Liver (tissue), 9 donors: ENCODE results near the gene LARP7. TPM values are rescaled to one million over a fixed set of nuclear protein-coding genes. Genes with fewer than 3 reads are reported as not detected.

Experiments
- DNase-seq: peaks from one replicate; pipeline ENCODE4 v3.0.0-alpha.2; 2017; ENCODE audit warnings: low spot score
- H3K27ac ChIP-seq, 2 donors: one replicate each; pipeline ENCODE4 v1.7.0; 2013; ENCODE audit warnings: inconsistent platforms in 2 of 2, low read length in 2 of 2, control low read depth in 1 of 2, low read depth in 1 of 2, mild to moderate bottlenecking in 1 of 2
- H3K27me3 ChIP-seq, 4 donors: one replicate each; pipeline versions ENCODE4 v1.6.1 to v1.7.0; 2013; ENCODE audit warnings: low read length in 3 of 4, inconsistent platforms in 1 of 4, mild to moderate bottlenecking in 1 of 4, moderate library complexity in 1 of 4; ENCODE audit not compliant: control insufficient read depth in 4 of 4, insufficient read depth in 4 of 4
- H3K36me3 ChIP-seq, 4 donors: one replicate each; pipeline versions ENCODE4 v1.6.1 to v1.7.0; 2013; ENCODE audit warnings: low read length in 3 of 4, mild to moderate bottlenecking in 3 of 4, low read depth in 1 of 4, moderate library complexity in 1 of 4; ENCODE audit not compliant: control insufficient read depth in 4 of 4, insufficient read depth in 3 of 4
- H3K4me1 ChIP-seq, 4 donors: one replicate each; pipeline versions ENCODE4 v1.6.1 to v1.7.0; 2013; ENCODE audit warnings: low read length in 3 of 4, mild to moderate bottlenecking in 3 of 4, moderate library complexity in 1 of 4; ENCODE audit not compliant: control insufficient read depth in 4 of 4, insufficient read depth in 4 of 4
- H3K4me3 ChIP-seq, 3 donors: one replicate each; pipeline versions ENCODE4 v1.6.1 to v1.7.0; 2013; ENCODE audit warnings: low read length in 3 of 3, control low read depth in 1 of 3, low read depth in 1 of 3, mild to moderate bottlenecking in 1 of 3
- H3K9ac ChIP-seq, 2 donors: one replicate each; pipeline ENCODE4 v1.7.0; 2013; ENCODE audit warnings: low read length in 2 of 2, mild to moderate bottlenecking in 2 of 2, moderate library complexity in 2 of 2, control low read depth in 1 of 2, low read depth in 1 of 2
- H3K9me3 ChIP-seq, 4 donors: one replicate each; pipeline versions ENCODE4 v1.6.1 to v1.7.0; 2013; ENCODE audit warnings: low read length in 3 of 4; ENCODE audit not compliant: control insufficient read depth in 4 of 4
- EGR1 ChIP-seq, 2 donors: IDR thresholded peaks; 2 replicates each; pipeline ENCODE4 v1.6.1; 2016 to 2018; ENCODE audit warnings: antibody characterized with exemption in 2 of 2, low read depth in 2 of 2
- FOXA1 ChIP-seq: IDR thresholded peaks from 2 replicates; pipeline ENCODE4 v1.6.1; 2016; ENCODE audit warnings: antibody characterized with exemption
- FOXA2 ChIP-seq: IDR thresholded peaks from 2 replicates; pipeline ENCODE4 v1.6.1; 2016; ENCODE audit warnings: antibody characterized with exemption
- GABPA ChIP-seq, 2 donors: IDR thresholded peaks in 1 of 2; conservative IDR thresholded peaks in 1 of 2; 2 replicates each; pipeline ENCODE4 v1.6.1; 2016; ENCODE audit warnings: antibody characterized with exemption in 2 of 2, mild to moderate bottlenecking in 1 of 2, moderate library complexity in 1 of 2
- HNF4A ChIP-seq, 2 donors: conservative IDR thresholded peaks; 2 replicates each; pipeline ENCODE4 v1.6.1; 2016; ENCODE audit warnings: antibody characterized with exemption in 2 of 2, mild to moderate bottlenecking in 2 of 2
- HNF4G ChIP-seq: IDR thresholded peaks from 2 replicates; pipeline ENCODE4 v1.6.1; 2016; ENCODE audit warnings: antibody characterized with exemption
- JUND ChIP-seq, 2 donors: IDR thresholded peaks; 2 replicates each; pipeline ENCODE4 v1.6.1; 2016; ENCODE audit warnings: antibody characterized with exemption in 2 of 2
- NR2F2 ChIP-seq: IDR thresholded peaks from 2 replicates; pipeline ENCODE4 v1.6.1; 2016; ENCODE audit warnings: antibody characterized with exemption
- RAD21 ChIP-seq, 2 donors: IDR thresholded peaks; 2 replicates each; pipeline ENCODE4 v1.6.1; 2016; ENCODE audit warnings: antibody characterized with exemption in 2 of 2, mild to moderate bottlenecking in 2 of 2
- RXRA ChIP-seq, 2 donors: IDR thresholded peaks; 2 replicates each; pipeline ENCODE4 v1.6.1; 2017 to 2018; ENCODE audit warnings: antibody characterized with exemption in 2 of 2, mild to moderate bottlenecking in 1 of 2
- SP1 ChIP-seq: IDR thresholded peaks from 2 replicates; pipeline ENCODE4 v1.6.1; 2018; ENCODE audit warnings: antibody characterized with exemption, mild to moderate bottlenecking
- YY1 ChIP-seq: IDR thresholded peaks from 2 replicates; pipeline ENCODE4 v1.6.1; 2016; ENCODE audit warnings: antibody characterized with exemption, mild to moderate bottlenecking
- WGBS: extraction: QIAGEN DNeasy Blood & Tissue Kit; methylation state at CpG from one replicate; pipeline ENCODE4 v1.1.7; 2013; 5-methylcytosine and 5-hydroxymethylcytosine counted together
- polyA plus RNA-seq, 2 donors: library from polyadenylated mRNA; stranded (reverse) in 1 of 2; unstranded in 1 of 2; fragments of 200-250 nt in 1 of 2; fragments of >200 nt in 1 of 2; fragmentation: Nextera tagmentation in 1 of 2; extraction: Ambion mirVana in 1 of 2; gene quantifications; one replicate each; pipeline versions ENCODE4 v1.2.1 to v1.2.3, GENCODE V29; 2013 to 2015
- total RNA-seq, 2 donors: library from RNA; depleted of rRNA; stranded (reverse); fragments of >200 nt; gene quantifications; one replicate each; pipeline ENCODE4 v1.2.3, GENCODE V29; 2014
- TF ChIP-seq, protein P1 (sequence below): IDR thresholded peaks from 2 replicates; pipeline ENCODE4 v1.6.1; 2016; ENCODE audit warnings: antibody characterized with exemption
- TF ChIP-seq, protein P2 (sequence below): fragments of 150-350 bp; IDR thresholded peaks from 2 replicates; pipeline ENCODE4 v1.5.1; 2017; ENCODE audit warnings: improper control_type of control experiment, low read depth, low read length; ENCODE audit not compliant: missing input control
- TF ChIP-seq, protein P3 (sequence below): IDR thresholded peaks from 2 replicates; pipeline ENCODE4 v1.6.1; 2016; ENCODE audit warnings: antibody characterized with exemption, mild to moderate bottlenecking
- TF ChIP-seq, protein P4 (sequence below): IDR thresholded peaks from 2 replicates; pipeline ENCODE4 v1.6.1; 2016; ENCODE audit warnings: antibody characterized with exemption
- TF ChIP-seq, protein P5 (sequence below): IDR thresholded peaks from 2 replicates; pipeline ENCODE4 v1.6.1; 2016; ENCODE audit warnings: antibody characterized with exemption
- donor health status: healthy.
- donor health status: healthy.
- donor health status: healthy.
- donor health status: healthy.
- donor health status: healthy.

Gene LARP7
- total and polyA plus RNA-seq, 4 donors, result 12.2 to 43.2 (median 18.3) TPM

DNA sequence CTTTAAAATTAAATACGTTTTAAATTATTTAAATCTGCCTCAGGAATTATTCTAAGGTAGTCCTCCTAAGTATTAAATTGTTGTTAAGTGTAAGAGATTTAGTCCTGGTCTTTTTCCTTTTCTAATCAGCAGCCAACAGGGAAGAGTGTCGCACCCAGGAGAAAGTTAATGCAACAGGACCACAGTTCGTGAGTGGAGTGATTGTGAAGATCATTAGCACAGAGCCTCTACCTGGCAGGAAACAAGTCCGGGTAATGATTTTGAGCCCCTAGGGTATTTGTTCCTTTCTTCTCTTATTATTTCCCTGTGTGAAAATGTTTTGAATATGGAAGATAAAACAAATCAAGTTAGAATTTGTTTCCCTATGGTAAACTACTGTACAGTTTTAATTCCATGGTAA, 13.4 kb downstream of the LARP7 start:
- TF ChIP-seq FOXA2, result no peak
- no peak for TF ChIP-seq FOXA1
- TF ChIP-seq NR2F2, result no peak
- TF ChIP-seq YY1, result no peak
- no peak for TF ChIP-seq RXRA (IDR thresholded peaks at IDR 0.05)
- TF ChIP-seq, protein P1, sequence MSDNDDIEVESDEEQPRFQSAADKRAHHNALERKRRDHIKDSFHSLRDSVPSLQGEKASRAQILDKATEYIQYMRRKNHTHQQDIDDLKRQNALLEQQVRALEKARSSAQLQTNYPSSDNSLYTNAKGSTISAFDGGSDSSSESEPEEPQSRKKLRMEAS, result no peak
- no peak for DNase-seq
- Histone ChIP-seq H3K9ac (no peak overlapping the region), H3K4me1 (no peaks in the 10 kb centered on the region), H3K27me3 (no peaks in the 10 kb centered on the region), H3K9me3 (no peaks in the 10 kb centered on the region), H3K36me3 (peaks cover 11 to 71% (median 63%) of the 10 kb centered on the region in 4 donors), H3K27ac (no peak overlapping the region), H3K4me3 (no peak overlapping the region)
- WGBS, result 82% methylated on average over 4 of the region's 4 CpGs

DNA sequence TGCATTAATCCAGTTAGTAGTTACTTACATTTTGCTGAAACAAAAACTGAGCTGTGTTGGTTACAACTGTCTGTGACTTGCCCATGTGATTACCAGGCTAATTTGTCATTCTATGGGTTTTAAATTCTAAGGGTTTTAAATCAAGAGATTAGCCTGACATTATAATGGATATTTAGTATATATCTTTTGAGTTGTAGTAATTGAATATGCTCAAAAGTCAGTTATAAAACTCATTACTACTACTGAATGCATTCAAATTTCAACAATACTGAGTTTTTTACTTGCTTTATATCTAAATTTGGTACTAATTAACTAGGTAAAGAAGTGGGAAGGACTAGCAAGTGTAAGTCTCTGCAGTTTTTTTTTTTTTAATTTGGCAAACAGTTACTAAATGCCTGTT, 14.7 kb downstream of the LARP7 start:
- Histone ChIP-seq H3K36me3 (peaks cover 10 to 71% (median 61%) of the 10 kb centered on the region in 4 donors), H3K4me1 (no peaks in the 10 kb centered on the region), H3K9me3 (no peaks in the 10 kb centered on the region), H3K4me3 (no peak overlapping the region), H3K27ac (no peak overlapping the region), H3K9ac (no peak overlapping the region), H3K27me3 (no peaks in the 10 kb centered on the region)
- DNase-seq, result no peak
- TF ChIP-seq NR2F2, result no peak
- TF ChIP-seq HNF4G, result no peak
- TF ChIP-seq, protein P2, sequence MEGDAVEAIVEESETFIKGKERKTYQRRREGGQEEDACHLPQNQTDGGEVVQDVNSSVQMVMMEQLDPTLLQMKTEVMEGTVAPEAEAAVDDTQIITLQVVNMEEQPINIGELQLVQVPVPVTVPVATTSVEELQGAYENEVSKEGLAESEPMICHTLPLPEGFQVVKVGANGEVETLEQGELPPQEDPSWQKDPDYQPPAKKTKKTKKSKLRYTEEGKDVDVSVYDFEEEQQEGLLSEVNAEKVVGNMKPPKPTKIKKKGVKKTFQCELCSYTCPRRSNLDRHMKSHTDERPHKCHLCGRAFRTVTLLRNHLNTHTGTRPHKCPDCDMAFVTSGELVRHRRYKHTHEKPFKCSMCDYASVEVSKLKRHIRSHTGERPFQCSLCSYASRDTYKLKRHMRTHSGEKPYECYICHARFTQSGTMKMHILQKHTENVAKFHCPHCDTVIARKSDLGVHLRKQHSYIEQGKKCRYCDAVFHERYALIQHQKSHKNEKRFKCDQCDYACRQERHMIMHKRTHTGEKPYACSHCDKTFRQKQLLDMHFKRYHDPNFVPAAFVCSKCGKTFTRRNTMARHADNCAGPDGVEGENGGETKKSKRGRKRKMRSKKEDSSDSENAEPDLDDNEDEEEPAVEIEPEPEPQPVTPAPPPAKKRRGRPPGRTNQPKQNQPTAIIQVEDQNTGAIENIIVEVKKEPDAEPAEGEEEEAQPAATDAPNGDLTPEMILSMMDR, result no peak

DNA sequence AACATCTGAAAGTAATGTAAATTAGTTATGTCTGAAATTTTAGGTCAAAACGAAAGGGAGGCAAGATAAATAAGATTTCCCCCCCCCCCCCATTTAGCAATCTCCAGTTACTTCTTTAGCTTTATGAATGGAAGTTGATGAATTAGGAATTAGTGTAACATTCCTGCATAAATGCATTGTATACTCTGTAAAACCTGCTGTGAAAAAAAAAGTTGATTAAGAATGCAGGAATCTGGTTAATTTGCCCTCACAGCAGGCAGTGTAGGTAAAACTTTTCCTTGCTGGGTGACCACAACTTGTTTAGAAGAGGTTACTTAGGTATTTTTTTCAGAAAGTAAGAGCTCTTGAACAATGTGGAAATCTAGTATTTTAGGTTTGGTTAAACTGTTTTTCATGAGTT, 15.3 kb downstream of the LARP7 start:
- H3K27me3 ChIP-seq, result no peaks in the 10 kb centered on the region
- H3K36me3 ChIP-seq, result peaks cover 10 to 66% (median 58%) of the 10 kb centered on the region in 4 donors
- H3K4me3 ChIP-seq, result no peak overlapping the region
- 61% methylated on average over 1 of the region's 1 CpG for WGBS
- TF ChIP-seq GABPA (IDR thresholded peaks at IDR 0.05 in 1 of 2, conservative IDR thresholded peaks at IDR 0.05 in 1 of 2) (no peak), SP1 (no peak), RAD21 (IDR thresholded peaks at IDR 0.05) (no peak), FOXA1 (no peak), JUND (IDR thresholded peaks at IDR 0.05) (no peak), RXRA (IDR thresholded peaks at IDR 0.05) (no peak), NR2F2 (no peak), HNF4A (conservative IDR thresholded peaks at IDR 0.05) (no peak), FOXA2 (no peak), EGR1 (IDR thresholded peaks at IDR 0.05; ENCODE audit: low read depth in 2 of 2) (no peak), HNF4G (no peak), YY1 (no peak)
- TF ChIP-seq, protein P3, sequence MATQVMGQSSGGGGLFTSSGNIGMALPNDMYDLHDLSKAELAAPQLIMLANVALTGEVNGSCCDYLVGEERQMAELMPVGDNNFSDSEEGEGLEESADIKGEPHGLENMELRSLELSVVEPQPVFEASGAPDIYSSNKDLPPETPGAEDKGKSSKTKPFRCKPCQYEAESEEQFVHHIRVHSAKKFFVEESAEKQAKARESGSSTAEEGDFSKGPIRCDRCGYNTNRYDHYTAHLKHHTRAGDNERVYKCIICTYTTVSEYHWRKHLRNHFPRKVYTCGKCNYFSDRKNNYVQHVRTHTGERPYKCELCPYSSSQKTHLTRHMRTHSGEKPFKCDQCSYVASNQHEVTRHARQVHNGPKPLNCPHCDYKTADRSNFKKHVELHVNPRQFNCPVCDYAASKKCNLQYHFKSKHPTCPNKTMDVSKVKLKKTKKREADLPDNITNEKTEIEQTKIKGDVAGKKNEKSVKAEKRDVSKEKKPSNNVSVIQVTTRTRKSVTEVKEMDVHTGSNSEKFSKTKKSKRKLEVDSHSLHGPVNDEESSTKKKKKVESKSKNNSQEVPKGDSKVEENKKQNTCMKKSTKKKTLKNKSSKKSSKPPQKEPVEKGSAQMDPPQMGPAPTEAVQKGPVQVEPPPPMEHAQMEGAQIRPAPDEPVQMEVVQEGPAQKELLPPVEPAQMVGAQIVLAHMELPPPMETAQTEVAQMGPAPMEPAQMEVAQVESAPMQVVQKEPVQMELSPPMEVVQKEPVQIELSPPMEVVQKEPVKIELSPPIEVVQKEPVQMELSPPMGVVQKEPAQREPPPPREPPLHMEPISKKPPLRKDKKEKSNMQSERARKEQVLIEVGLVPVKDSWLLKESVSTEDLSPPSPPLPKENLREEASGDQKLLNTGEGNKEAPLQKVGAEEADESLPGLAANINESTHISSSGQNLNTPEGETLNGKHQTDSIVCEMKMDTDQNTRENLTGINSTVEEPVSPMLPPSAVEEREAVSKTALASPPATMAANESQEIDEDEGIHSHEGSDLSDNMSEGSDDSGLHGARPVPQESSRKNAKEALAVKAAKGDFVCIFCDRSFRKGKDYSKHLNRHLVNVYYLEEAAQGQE, result no peak
- TF ChIP-seq, protein P4, sequence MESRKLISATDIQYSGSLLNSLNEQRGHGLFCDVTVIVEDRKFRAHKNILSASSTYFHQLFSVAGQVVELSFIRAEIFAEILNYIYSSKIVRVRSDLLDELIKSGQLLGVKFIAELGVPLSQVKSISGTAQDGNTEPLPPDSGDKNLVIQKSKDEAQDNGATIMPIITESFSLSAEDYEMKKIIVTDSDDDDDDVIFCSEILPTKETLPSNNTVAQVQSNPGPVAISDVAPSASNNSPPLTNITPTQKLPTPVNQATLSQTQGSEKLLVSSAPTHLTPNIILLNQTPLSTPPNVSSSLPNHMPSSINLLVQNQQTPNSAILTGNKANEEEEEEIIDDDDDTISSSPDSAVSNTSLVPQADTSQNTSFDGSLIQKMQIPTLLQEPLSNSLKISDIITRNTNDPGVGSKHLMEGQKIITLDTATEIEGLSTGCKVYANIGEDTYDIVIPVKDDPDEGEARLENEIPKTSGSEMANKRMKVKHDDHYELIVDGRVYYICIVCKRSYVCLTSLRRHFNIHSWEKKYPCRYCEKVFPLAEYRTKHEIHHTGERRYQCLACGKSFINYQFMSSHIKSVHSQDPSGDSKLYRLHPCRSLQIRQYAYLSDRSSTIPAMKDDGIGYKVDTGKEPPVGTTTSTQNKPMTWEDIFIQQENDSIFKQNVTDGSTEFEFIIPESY, result no peak
- TF ChIP-seq, protein P5, sequence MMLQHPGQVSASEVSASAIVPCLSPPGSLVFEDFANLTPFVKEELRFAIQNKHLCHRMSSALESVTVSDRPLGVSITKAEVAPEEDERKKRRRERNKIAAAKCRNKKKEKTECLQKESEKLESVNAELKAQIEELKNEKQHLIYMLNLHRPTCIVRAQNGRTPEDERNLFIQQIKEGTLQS, result no peak
- H3K9ac ChIP-seq, result no peak overlapping the region
- no peaks in the 10 kb centered on the region for H3K4me1 ChIP-seq
- DNase-seq, result no peak
- no peak overlapping the region for H3K27ac ChIP-seq
- no peaks in the 10 kb centered on the region for H3K9me3 ChIP-seq
